Measurements from ENCODE around the gene CRADD. TPM values are rescaled to one million over a fixed set of nuclear protein-coding genes. Genes with fewer than 3 reads are reported as not detected.

CRADD gene
- total RNA-seq, 1 donor from 2014 or later: 9.1 TPM

DNA sequence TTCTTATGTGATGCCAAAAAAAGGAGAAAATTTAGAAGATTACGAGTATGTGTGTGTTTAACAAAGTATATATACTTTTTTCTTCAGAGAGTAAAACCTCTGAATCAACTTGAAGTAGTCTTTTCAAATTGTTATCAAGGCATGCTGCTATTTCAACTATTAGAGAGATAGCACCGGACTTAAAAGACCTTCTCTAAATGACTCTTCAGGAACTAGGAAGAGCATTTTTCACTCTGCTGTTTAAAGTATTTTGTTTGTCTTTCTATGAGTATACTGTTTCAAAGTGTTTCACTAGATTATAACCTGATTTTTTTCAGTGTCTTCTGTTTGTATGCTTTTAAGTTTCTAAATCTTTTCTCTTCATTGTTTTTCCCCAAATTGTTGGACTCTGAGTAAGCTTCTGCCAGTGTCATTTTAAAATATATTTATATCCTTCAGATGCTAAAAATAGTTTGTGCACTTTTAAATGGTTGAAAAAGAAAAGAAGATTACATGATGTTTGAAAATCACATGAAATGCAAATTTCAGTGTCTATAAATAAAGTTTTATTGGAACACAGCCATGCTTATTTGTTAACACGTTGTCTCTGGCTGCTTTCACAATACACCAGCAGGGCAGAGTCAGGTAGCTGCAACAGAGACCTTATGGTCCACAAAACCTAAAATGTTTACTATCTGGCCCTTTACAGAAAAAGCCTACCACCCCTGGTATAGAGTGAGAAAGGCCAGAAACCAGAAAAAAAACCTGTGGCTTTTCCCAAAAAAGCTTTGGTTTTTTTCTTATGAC lies 21.3 kb downstream of the CRADD start:
- DNase-seq (ENCODE audit: low spot score): no peak
- no peaks in the 10 kb centered on the region for H3K36me3 Mint-ChIP-seq (ENCODE audit: low read depth)
- H3K27ac Mint-ChIP-seq (ENCODE audit: unreplicated experiment): peak overlapping the region; percentile 71
- TF ChIP-seq, protein P1, sequence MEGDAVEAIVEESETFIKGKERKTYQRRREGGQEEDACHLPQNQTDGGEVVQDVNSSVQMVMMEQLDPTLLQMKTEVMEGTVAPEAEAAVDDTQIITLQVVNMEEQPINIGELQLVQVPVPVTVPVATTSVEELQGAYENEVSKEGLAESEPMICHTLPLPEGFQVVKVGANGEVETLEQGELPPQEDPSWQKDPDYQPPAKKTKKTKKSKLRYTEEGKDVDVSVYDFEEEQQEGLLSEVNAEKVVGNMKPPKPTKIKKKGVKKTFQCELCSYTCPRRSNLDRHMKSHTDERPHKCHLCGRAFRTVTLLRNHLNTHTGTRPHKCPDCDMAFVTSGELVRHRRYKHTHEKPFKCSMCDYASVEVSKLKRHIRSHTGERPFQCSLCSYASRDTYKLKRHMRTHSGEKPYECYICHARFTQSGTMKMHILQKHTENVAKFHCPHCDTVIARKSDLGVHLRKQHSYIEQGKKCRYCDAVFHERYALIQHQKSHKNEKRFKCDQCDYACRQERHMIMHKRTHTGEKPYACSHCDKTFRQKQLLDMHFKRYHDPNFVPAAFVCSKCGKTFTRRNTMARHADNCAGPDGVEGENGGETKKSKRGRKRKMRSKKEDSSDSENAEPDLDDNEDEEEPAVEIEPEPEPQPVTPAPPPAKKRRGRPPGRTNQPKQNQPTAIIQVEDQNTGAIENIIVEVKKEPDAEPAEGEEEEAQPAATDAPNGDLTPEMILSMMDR (IDR thresholded peaks at IDR 0.05): no peak
- H3K4me1 Mint-ChIP-seq (ENCODE audit: low read depth): peaks cover 27% of the 10 kb centered on the region
- H3K9me3 Mint-ChIP-seq (ENCODE audit: low read depth): peaks cover 15% of the 10 kb centered on the region
- H3K4me3 Mint-ChIP-seq (ENCODE audit: unreplicated experiment): no peak overlapping the region
- H3K27me3 Mint-ChIP-seq (ENCODE audit: low read depth): no peaks in the 10 kb centered on the region

DNA sequence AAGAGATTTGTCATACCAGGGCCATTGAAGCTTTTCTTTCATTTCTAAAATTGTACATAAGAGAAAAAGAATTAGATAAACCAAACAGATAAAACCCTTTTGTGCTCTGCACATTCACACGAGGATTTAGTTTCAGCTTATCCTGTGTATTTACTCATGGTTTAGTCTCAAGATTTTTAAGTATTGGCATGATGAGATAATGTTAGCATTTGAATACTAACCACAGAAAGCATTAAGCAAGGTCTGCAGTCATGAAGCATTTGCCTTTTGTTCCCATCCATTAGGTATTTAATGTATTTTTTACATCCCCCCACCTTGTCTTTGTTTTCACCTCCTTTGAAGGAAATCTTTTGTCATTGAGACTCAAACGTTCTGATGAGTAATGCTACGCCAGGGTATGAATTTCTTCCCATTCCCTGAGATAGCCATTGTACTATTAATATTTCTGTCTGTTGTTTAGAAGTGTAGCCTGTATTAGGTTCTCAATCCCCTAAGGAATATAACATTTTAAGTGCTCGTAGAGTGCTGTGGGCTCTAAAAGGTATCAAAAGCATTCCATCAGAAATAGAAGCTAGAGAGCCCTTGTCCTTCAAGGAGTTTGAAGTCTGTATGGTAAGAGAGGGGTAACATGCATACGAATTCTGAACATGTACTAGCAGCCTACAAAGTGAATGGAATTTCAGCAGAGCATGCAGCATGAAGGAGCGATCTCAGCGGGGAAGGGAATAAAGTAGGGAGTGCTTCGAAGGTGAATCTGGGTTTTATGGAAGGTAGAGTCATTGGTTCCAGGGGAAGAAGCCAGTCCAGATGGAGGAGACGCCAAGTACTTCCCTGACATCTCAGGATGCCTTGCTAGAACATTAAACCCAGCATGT lies 22.3 kb downstream of the CRADD start:
- Mint-ChIP-seq H3K4me3 (ENCODE audit: unreplicated experiment) (no peak overlapping the region), H3K27ac (ENCODE audit: unreplicated experiment) (peak overlapping the region; percentile 71), H3K36me3 (ENCODE audit: low read depth) (no peaks in the 10 kb centered on the region), H3K4me1 (ENCODE audit: low read depth) (peaks cover 27% of the 10 kb centered on the region), H3K27me3 (ENCODE audit: low read depth) (no peaks in the 10 kb centered on the region), H3K9me3 (ENCODE audit: low read depth) (peaks cover 9% of the 10 kb centered on the region)
- no peak for DNase-seq (ENCODE audit: low spot score)
- TF ChIP-seq, protein P1 (IDR thresholded peaks at IDR 0.05): no peak

DNA sequence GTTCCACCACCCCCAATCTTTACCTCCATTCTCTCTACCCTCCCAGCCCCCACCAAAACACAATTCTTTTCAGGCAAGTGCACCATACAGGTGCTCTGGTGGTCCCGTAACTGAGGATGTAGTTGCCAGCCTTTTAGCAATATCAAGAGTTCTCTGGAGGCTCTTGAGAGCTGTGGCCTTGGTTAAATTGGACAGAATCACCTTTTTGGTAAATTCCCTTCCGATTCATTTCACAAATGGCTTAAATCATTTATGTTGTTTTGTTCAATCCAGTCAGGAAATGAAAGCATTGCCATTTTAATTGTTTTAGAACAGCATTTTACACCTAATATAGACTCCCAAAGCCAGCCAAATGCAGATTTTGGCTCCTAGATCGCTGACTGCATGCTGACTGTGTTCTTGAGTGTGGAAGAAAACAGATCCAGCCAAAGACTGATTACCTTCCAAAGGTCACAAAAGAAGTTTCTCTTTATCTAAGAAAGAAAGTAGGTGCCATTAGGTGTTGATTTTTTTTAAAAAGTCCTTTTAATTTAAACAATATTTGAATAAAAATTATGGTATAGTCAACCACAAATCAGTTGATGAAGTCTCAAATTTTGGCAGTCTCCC lies 25.6 kb downstream of the CRADD start:
- H3K9me3 Mint-ChIP-seq (ENCODE audit: low read depth): peaks cover 1% of the 10 kb centered on the region
- TF ChIP-seq, protein P1 (IDR thresholded peaks at IDR 0.05): no peak
- H3K27me3 Mint-ChIP-seq (ENCODE audit: low read depth): no peaks in the 10 kb centered on the region
- no peaks in the 10 kb centered on the region for H3K36me3 Mint-ChIP-seq (ENCODE audit: low read depth)
- H3K4me1 Mint-ChIP-seq (ENCODE audit: low read depth): peaks cover 44% of the 10 kb centered on the region
- no peak overlapping the region for H3K4me3 Mint-ChIP-seq (ENCODE audit: unreplicated experiment)
- no peak for DNase-seq (ENCODE audit: low spot score)
- H3K27ac Mint-ChIP-seq (ENCODE audit: unreplicated experiment): no peak overlapping the region

DNA sequence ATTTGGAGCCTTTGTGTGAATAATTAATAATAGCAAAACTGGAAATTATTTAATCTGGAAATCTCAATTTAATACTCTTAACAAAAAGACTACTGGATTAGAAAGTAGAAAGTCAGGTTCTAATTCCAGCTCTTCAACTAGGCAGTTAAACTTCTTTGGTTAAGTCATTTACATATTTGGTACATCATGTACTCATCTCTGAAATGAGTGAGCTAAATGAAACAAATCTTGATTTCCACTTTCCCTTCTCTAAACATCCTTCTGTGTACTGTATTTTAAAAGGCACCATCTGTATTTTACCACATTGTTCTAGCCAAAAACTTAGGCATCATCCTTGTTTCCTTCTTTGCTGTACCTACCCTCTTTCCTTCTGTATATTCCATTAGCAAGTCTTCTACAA lies 26.9 kb downstream of the CRADD start:
- Mint-ChIP-seq H3K4me1 (ENCODE audit: low read depth) (peaks cover 31% of the 10 kb centered on the region), H3K27me3 (ENCODE audit: low read depth) (no peaks in the 10 kb centered on the region), H3K9me3 (ENCODE audit: low read depth) (peaks cover 5% of the 10 kb centered on the region), H3K36me3 (ENCODE audit: low read depth) (no peaks in the 10 kb centered on the region), H3K4me3 (ENCODE audit: unreplicated experiment) (no peak overlapping the region), H3K27ac (ENCODE audit: unreplicated experiment) (no peak overlapping the region)
- TF ChIP-seq, protein P1 (IDR thresholded peaks at IDR 0.05): no peak
- DNase-seq (ENCODE audit: low spot score): no peak

DNA sequence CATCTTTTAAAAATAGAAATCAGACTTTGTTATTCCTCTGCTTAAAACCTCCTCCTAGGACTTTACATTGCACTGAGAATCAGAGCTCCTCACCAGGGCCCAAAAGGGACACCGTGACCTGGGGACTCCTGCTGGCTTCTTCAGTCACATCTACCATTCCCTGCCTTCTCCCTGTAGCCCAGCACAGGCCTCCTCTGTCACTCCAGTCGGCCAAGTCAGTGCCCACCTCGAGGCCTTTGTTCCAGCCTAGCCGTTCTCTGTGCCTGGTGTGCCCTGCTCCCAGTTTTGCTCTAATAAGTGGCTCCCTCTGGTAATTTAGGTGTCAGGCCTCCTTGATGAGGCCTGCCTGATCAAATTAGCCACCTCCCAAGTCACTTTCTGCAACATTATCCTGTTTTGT lies 27.4 kb downstream of the CRADD start:
- Mint-ChIP-seq H3K4me3 (ENCODE audit: unreplicated experiment) (no peak overlapping the region), H3K27me3 (ENCODE audit: low read depth) (no peaks in the 10 kb centered on the region), H3K9me3 (ENCODE audit: low read depth) (peaks cover 10% of the 10 kb centered on the region), H3K4me1 (ENCODE audit: low read depth) (peaks cover 26% of the 10 kb centered on the region), H3K36me3 (ENCODE audit: low read depth) (peaks cover 2% of the 10 kb centered on the region), H3K27ac (ENCODE audit: unreplicated experiment) (no peak overlapping the region)
- no peak for DNase-seq (ENCODE audit: low spot score)
- TF ChIP-seq, protein P1 (IDR thresholded peaks at IDR 0.05): no peak

Data from chondrocyte (in vitro differentiated cells).